MM.1S (cell line): ENCODE results near the gene SCN10A.

ENCODE experiments used
- DNase-seq: peaks from one replicate; pipeline ENCODE4 v3.0.0-alpha.2; 2015
- H2AFZ ChIP-seq: fragments of 300-600 bp; sonication (generic); 2 replicates; pipeline ENCODE4 v1.6.0; 2016; ENCODE audit warnings: antibody characterized with exemption, low read length
- H3F3A ChIP-seq: fragments of 300-600 bp; sonication (generic); 2 replicates; pipeline ENCODE4 v1.6.1; 2016; ENCODE audit warnings: mild to moderate bottlenecking, antibody characterized with exemption, low read length, moderate library complexity, mixed read lengths; ENCODE audit not compliant: insufficient read depth
- H3K27ac ChIP-seq: fragments of 300-600 bp; sonication (generic); 2 replicates; pipeline ENCODE4 v1.5.1; 2016; ENCODE audit warnings: mild to moderate bottlenecking, low read length
- H3K27me3 ChIP-seq: fragments of 300-600 bp; sonication (generic); replicated peaks from 2 replicates; pipeline ENCODE4 v1.6.0; 2016; ENCODE audit warnings: low read length; ENCODE audit not compliant: insufficient read depth
- H3K36me3 ChIP-seq: fragments of 300-600 bp; sonication (generic); replicated peaks from 2 replicates; pipeline ENCODE4 v1.6.1; 2016; ENCODE audit warnings: mild to moderate bottlenecking, low read length, mixed read lengths; ENCODE audit not compliant: insufficient read depth
- H3K4me1 ChIP-seq: fragments of 300-600 bp; sonication (generic); 2 replicates; pipeline ENCODE4 v1.6.1; 2016; ENCODE audit warnings: low read length, mixed read lengths
- H3K4me2 ChIP-seq: fragments of 300-600 bp; sonication (generic); 2 replicates; pipeline ENCODE4 v1.6.0; 2016; ENCODE audit warnings: low read depth, low read length
- H3K4me3 ChIP-seq: fragments of 300-600 bp; sonication (generic); 2 replicates; pipeline ENCODE4 v1.5.1; 2016; ENCODE audit warnings: low read length, mixed read lengths
- H3K79me2 ChIP-seq: fragments of 300-600 bp; sonication (generic); 2 replicates; pipeline ENCODE4 v1.6.1; 2016; ENCODE audit warnings: mixed run types, low read length, mixed read lengths
- H3K9ac ChIP-seq: fragments of 300-600 bp; sonication (generic); 2 replicates; pipeline ENCODE4 v1.6.1; 2016; ENCODE audit warnings: low read length, mixed read lengths
- H3K9me2 ChIP-seq: fragments of 300-600 bp; sonication (generic); replicated peaks from 2 replicates; pipeline ENCODE4 v1.6.1; 2016; ENCODE audit warnings: mild to moderate bottlenecking, low read length, mixed read lengths; ENCODE audit not compliant: insufficient read depth
- H3K9me3 ChIP-seq: fragments of 300-600 bp; sonication (generic); replicated peaks from 2 replicates; pipeline ENCODE4 v1.6.1; 2016; ENCODE audit warnings: mild to moderate bottlenecking, low read length, mixed read lengths; ENCODE audit not compliant: insufficient read depth
- H4K20me1 ChIP-seq: fragments of 300-600 bp; sonication (generic); 2 replicates; pipeline ENCODE4 v1.6.1; 2016; ENCODE audit warnings: mild to moderate bottlenecking, low read length, moderate library complexity, mixed read lengths; ENCODE audit not compliant: insufficient read depth
- EZH2 ChIP-seq: fragments of 300-600 bp; sonication (generic); optimal IDR thresholded peaks from 2 replicates; pipeline ENCODE3; 2017; ENCODE audit warnings: low read depth, mild to moderate bottlenecking, antibody characterized with exemption, low read length, mixed read lengths
- EZH2phosphoT487 ChIP-seq: fragments of 300-600 bp; sonication (generic); IDR thresholded peaks from 2 replicates; pipeline ENCODE4 v1.6.1; 2018; ENCODE audit warnings: antibody characterized with exemption, low read length
- TF ChIP-seq, protein P1 (sequence below): fragments of 300-600 bp; sonication (generic); IDR thresholded peaks from 2 replicates; pipeline ENCODE4 v1.5.1; 2016; ENCODE audit warnings: antibody characterized with exemption, low read length, mixed read lengths

SCN10A gene

DNA sequence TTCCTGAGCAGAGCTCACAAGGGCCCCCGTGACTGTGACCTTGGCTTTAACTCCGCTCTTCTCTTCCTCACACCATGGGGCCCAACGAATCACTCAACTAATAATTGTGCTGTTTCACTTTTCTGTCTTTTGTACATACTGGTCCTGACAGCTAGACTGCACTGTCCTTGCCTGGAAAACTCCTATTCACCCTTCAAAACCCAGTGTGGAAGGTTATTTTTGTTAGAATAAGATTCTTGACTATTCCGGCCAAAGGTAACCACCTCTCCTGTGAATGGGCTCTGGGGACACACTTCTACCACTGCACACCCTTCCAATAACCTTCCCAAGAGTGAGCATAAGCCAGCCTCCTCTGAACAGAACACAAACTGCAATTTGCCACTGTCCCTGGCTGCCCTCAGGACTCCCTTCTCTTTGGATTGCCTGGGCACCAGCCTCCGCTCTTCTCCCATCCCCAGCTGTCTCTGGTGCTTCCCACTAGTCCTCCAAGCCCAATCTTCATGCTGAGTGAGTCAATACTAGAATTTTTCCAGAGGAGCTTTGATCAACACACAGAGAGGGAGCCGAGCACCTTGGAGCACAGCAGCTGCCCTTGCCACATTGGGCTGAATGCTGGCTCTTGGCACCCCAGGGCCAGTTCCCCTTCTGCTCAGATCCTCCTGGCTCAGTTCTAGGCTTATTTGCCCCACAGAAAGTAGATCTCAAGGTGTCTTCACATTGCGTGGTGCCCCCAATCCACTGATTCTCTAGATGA, 168.6 kb downstream of the SCN10A start:
- H3K9me3 ChIP-seq = no peaks in the 10 kb centered on the region
- peaks cover 19% of the 10 kb centered on the region for H3K27me3 ChIP-seq
- H3F3A ChIP-seq = peaks cover 7% of the 10 kb centered on the region; the same call in 1 of the 2 replicates
- H4K20me1 ChIP-seq = no peaks in the 10 kb centered on the region
- no peaks in the 10 kb centered on the region for H3K36me3 ChIP-seq
- no peak for DNase-seq
- no peak overlapping the region for H3K4me2 ChIP-seq
- no peak overlapping the region for H2AFZ ChIP-seq
- no peak overlapping the region for H3K4me3 ChIP-seq
- no peaks in the 10 kb centered on the region for H3K9me2 ChIP-seq
- H3K79me2 ChIP-seq = no peaks in the 10 kb centered on the region
- H3K27ac ChIP-seq = no peak overlapping the region
- peaks cover 5% of the 10 kb centered on the region; the same call in 1 of the 2 replicates for H3K4me1 ChIP-seq
- TF ChIP-seq, protein P1, sequence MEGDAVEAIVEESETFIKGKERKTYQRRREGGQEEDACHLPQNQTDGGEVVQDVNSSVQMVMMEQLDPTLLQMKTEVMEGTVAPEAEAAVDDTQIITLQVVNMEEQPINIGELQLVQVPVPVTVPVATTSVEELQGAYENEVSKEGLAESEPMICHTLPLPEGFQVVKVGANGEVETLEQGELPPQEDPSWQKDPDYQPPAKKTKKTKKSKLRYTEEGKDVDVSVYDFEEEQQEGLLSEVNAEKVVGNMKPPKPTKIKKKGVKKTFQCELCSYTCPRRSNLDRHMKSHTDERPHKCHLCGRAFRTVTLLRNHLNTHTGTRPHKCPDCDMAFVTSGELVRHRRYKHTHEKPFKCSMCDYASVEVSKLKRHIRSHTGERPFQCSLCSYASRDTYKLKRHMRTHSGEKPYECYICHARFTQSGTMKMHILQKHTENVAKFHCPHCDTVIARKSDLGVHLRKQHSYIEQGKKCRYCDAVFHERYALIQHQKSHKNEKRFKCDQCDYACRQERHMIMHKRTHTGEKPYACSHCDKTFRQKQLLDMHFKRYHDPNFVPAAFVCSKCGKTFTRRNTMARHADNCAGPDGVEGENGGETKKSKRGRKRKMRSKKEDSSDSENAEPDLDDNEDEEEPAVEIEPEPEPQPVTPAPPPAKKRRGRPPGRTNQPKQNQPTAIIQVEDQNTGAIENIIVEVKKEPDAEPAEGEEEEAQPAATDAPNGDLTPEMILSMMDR = no peak
- TF ChIP-seq EZH2 = no peak
- TF ChIP-seq EZH2phosphoT487 = no peak
- H3K9ac ChIP-seq = no peak overlapping the region
